ENCODE data around the gene CCDC33.

Gene CCDC33

GRCh38 chr15:74259292-74259648, 23.1 kb downstream of the CCDC33 start:
- in situ Hi-C loops (cut with HindIII; ENCODE audit: low pct_unique_long_range_greater_than_20kb, low sequenced_read_pairs): no loop called here
- no peak for DNase-seq (ENCODE audit: low read depth in 1 of 2, low spot score in 1 of 2)
- no peak for TF ChIP-seq JUND (IDR thresholded peaks at IDR 0.05; ENCODE audit: low read depth)

- no peak for TF ChIP-seq JUND (IDR thresholded peaks at IDR 0.05; ENCODE audit: low read depth)
- in situ Hi-C loops (cut with HindIII; ENCODE audit: low pct_unique_long_range_greater_than_20kb, low sequenced_read_pairs): no loop called here
- DNase-seq (ENCODE audit: low read depth in 1 of 2, low spot score in 1 of 2): no peak
Observed at GRCh38 chr15:74259821-74260607, 23.9 kb downstream of the CCDC33 start.

- TF ChIP-seq JUND (IDR thresholded peaks at IDR 0.05; ENCODE audit: low read depth): no peak
- in situ Hi-C loops (cut with HindIII; ENCODE audit: low pct_unique_long_range_greater_than_20kb, low sequenced_read_pairs): no loop called here
- DNase-seq (ENCODE audit: low read depth in 1 of 2, low spot score in 1 of 2): no peak
Observed at GRCh38 chr15:74261041-74261440, 24.9 kb downstream of the CCDC33 start.

- no peak for TF ChIP-seq JUND (IDR thresholded peaks at IDR 0.05; ENCODE audit: low read depth)
- in situ Hi-C loops (cut with HindIII; ENCODE audit: low pct_unique_long_range_greater_than_20kb, low sequenced_read_pairs): no loop called here
- DNase-seq (ENCODE audit: low read depth in 1 of 2, low spot score in 1 of 2): no peak
Observed at GRCh38 chr15:74261685-74262084, 25.6 kb downstream of the CCDC33 start.

- DNase-seq (ENCODE audit: low read depth in 1 of 2, low spot score in 1 of 2): no peak
- in situ Hi-C loops (cut with HindIII; ENCODE audit: low pct_unique_long_range_greater_than_20kb, low sequenced_read_pairs): no loop called here
- no peak for TF ChIP-seq JUND (IDR thresholded peaks at IDR 0.05; ENCODE audit: low read depth)
Observed at GRCh38 chr15:74262151-74262550, 26.0 kb downstream of the CCDC33 start.

- no peak for TF ChIP-seq JUND (IDR thresholded peaks at IDR 0.05; ENCODE audit: low read depth)
- no peak for DNase-seq (ENCODE audit: low read depth in 1 of 2, low spot score in 1 of 2)
Observed at GRCh38 chr15:74262625-74263024, 26.5 kb downstream of the CCDC33 start.

GRCh38 chr15:74263466-74263865, 27.3 kb downstream of the CCDC33 start:
- no peak for TF ChIP-seq JUND (IDR thresholded peaks at IDR 0.05; ENCODE audit: low read depth)
- in situ Hi-C loops (cut with HindIII; ENCODE audit: low pct_unique_long_range_greater_than_20kb, low sequenced_read_pairs): no loop called here
- no peak for DNase-seq (ENCODE audit: low read depth in 1 of 2, low spot score in 1 of 2)

More at GRCh38 chr15:74262625-74263024, 26.5 kb downstream of the CCDC33 start:
- in situ Hi-C loops (cut with HindIII; ENCODE audit: low pct_unique_long_range_greater_than_20kb, low sequenced_read_pairs): no loop called here

- in situ Hi-C loops (cut with HindIII; ENCODE audit: low pct_unique_long_range_greater_than_20kb, low sequenced_read_pairs): no loop called here
- DNase-seq (ENCODE audit: low read depth in 1 of 2, low spot score in 1 of 2): no peak
- no peak for TF ChIP-seq JUND (IDR thresholded peaks at IDR 0.05; ENCODE audit: low read depth)
Observed at GRCh38 chr15:74264081-74264501, 28.0 kb downstream of the CCDC33 start.

- peak; percentile 34 to 74 for DNase-seq (ENCODE audit: low read depth in 1 of 2, low spot score in 1 of 2)
- in situ Hi-C loops (cut with HindIII; ENCODE audit: low pct_unique_long_range_greater_than_20kb, low sequenced_read_pairs): no loop called here
- no peak for TF ChIP-seq JUND (IDR thresholded peaks at IDR 0.05; ENCODE audit: low read depth)
Observed at GRCh38 chr15:74265046-74265639, 29.0 kb downstream of the CCDC33 start.

GRCh38 chr15:74268020-74268419, 31.9 kb downstream of the CCDC33 start:
- no peak for DNase-seq (ENCODE audit: low read depth in 1 of 2, low spot score in 1 of 2)
- TF ChIP-seq JUND (IDR thresholded peaks at IDR 0.05; ENCODE audit: low read depth): no peak
- in situ Hi-C loops (cut with HindIII; ENCODE audit: low pct_unique_long_range_greater_than_20kb, low sequenced_read_pairs): no loop called here

GRCh38 chr15:74269362-74270035, 33.4 kb downstream of the CCDC33 start:
- TF ChIP-seq JUND (IDR thresholded peaks at IDR 0.05; ENCODE audit: low read depth): no peak
- in situ Hi-C loops (cut with HindIII; ENCODE audit: low pct_unique_long_range_greater_than_20kb, low sequenced_read_pairs): no loop called here
- no peak for DNase-seq (ENCODE audit: low read depth in 1 of 2, low spot score in 1 of 2)

- in situ Hi-C loops (cut with HindIII; ENCODE audit: low pct_unique_long_range_greater_than_20kb, low sequenced_read_pairs): no loop called here
- no peak for TF ChIP-seq JUND (IDR thresholded peaks at IDR 0.05; ENCODE audit: low read depth)
Observed at GRCh38 chr15:74270155-74270554, 34.0 kb downstream of the CCDC33 start.

More at GRCh38 chr15:74270155-74270554, 34.0 kb downstream of the CCDC33 start:
- no peak for DNase-seq (ENCODE audit: low read depth in 1 of 2, low spot score in 1 of 2)

Data from T47D (cell line).